K562 (cell line): ENCODE measurements around the gene USP48. TPM values are rescaled to one million over a fixed set of nuclear protein-coding genes. Genes with fewer than 3 reads are reported as not detected.

ENCODE experiments used
- ARID1B ChIP-seq: fragments of 450-650 bp; IDR thresholded peaks from 2 replicates; pipeline ENCODE4 v1.6.1; 2016; ENCODE audit warnings: antibody characterized with exemption, mild to moderate bottlenecking, inconsistent platforms
- ARID2 ChIP-seq: fragments of 450-650 bp; IDR thresholded peaks from 2 replicates; pipeline ENCODE4 v1.6.1; 2017; ENCODE audit warnings: antibody characterized with exemption, mild to moderate bottlenecking
- CBX3 ChIP-seq, 2 experiments: IDR thresholded peaks; 1 replicate in 1 of 2; 2 replicates in 1 of 2; pipeline ENCODE4 v1.6.1; 2012; ENCODE audit warnings: inconsistent platforms in 2 of 2, low read length in 2 of 2, borderline replicate concordance in 1 of 2, control low read depth in 1 of 2
- CSDE1 ChIP-seq, 2 experiments: fragments of 450-650 bp; IDR thresholded peaks; 2 replicates each; pipeline ENCODE4 v1.6.1; 2016; ENCODE audit warnings: mild to moderate bottlenecking in 1 of 2
- GABPB1 ChIP-seq: sonication (generic); formaldehyde crosslinking; IDR thresholded peaks from 2 replicates; pipeline ENCODE4 v1.8.0; 2022; ENCODE audit warnings: mild to moderate bottlenecking, missing genetic modification reagents
- NR2F6 ChIP-seq: fragments of 450-650 bp; formaldehyde crosslinking; IDR thresholded peaks from 2 replicates; pipeline ENCODE4 v1.4.0; 2020; ENCODE audit warnings: mild to moderate bottlenecking
- SMARCC2 ChIP-seq: fragments of 450-650 bp; IDR thresholded peaks from 2 replicates; pipeline ENCODE4 v1.6.1; 2017; ENCODE audit warnings: antibody characterized with exemption, moderate library complexity, mild to moderate bottlenecking, low read depth
- STAT5A ChIP-seq: IDR thresholded peaks from 2 replicates; pipeline ENCODE4 v1.6.1; 2012; ENCODE audit warnings: low read length, inconsistent platforms, borderline replicate concordance
- TBP ChIP-seq: optimal IDR thresholded peaks from 2 replicates; pipeline ENCODE3; 2011; ENCODE audit warnings: low read depth, low read length, improper control_type of control experiment
- TOE1 ChIP-seq, 2 experiments: fragments of 450-650 bp in 1 of 2; sonication (generic) in 1 of 2; formaldehyde crosslinking in 1 of 2; IDR thresholded peaks; 2 replicates each; pipeline versions ENCODE4 v1.7.1 to v1.8.0; 2016 to 2022; ENCODE audit warnings: borderline replicate concordance in 2 of 2, mild to moderate bottlenecking in 2 of 2, antibody characterized with exemption in 1 of 2, inconsistent platforms in 1 of 2, low read depth in 1 of 2, missing genetic modification reagents in 1 of 2, moderate library complexity in 1 of 2
- TRIM25 ChIP-seq: fragments of 450-650 bp; IDR thresholded peaks from 2 replicates; pipeline ENCODE4 v1.7.0; 2016; ENCODE audit warnings: borderline replicate concordance
- ZNF146 ChIP-seq: IDR thresholded peaks from one replicate; pipeline ENCODE4 v1.6.1; 2018; ENCODE audit warnings: missing compliant biosample characterization; ENCODE audit not compliant: unreplicated experiment
- ZNF407 ChIP-seq: fragments of 450-650 bp; IDR thresholded peaks from 2 replicates; pipeline ENCODE4 v1.6.1; 2016; ENCODE audit warnings: low read depth
- ZNF512 ChIP-seq: IDR thresholded peaks from 2 replicates; pipeline ENCODE4 v1.6.1; 2016; ENCODE audit warnings: missing genetic modification characterization, missing compliant biosample characterization
- polyA plus RNA-seq, 8 experiments: library from polyadenylated mRNA; depleted of rRNA in 4 of 8; stranded (reverse) in 5 of 8; unstranded in 3 of 8; fragments of >200 nt; fragmentation: Nextera tagmentation in 2 of 8; fragmentation: Illumina TruSeq in 1 of 8; extraction: Ambion mirVana in 2 of 8; extraction: Trizol in 1 of 8; gene quantifications; 2 replicates each; pipeline versions ENCODE4 v1.2.1 to v1.2.3, GENCODE V29; 2011 to 2014; ENCODE audit warnings: inconsistent platforms in 1 of 8, missing spikeins in 1 of 8
- total RNA-seq, 7 experiments: library from RNA; depleted of rRNA in 6 of 7; stranded (reverse); fragments of >200 nt in 6 of 7; fragmentation: Illumina TruSeq in 2 of 7; extraction: Trizol in 2 of 7; gene quantifications; 2 replicates each; pipeline versions ENCODE4 v1.2.1 to v1.2.3, GENCODE V29; 2011 to 2021; ENCODE audit warnings: low replicate concordance in 1 of 7

USP48 gene
- total and polyA plus RNA-seq, 9 of the 15 experiments (the other 6 are each of a cell fraction or from before 2014, with no cell fraction given), result 23.3 to 123 (median 106) TPM

- peak; percentile 85 for TF ChIP-seq ARID1B
- no peak for TF ChIP-seq TOE1 (IDR thresholded peaks at IDR 0.05; ENCODE audit: borderline replicate concordance)
- no peak for TF ChIP-seq TOE1 (CRISPR knock-in tag; IDR thresholded peaks at IDR 0.05; ENCODE audit: borderline replicate concordance, low read depth)
- TF ChIP-seq STAT5A, result peak; percentile 70; the same call in 1 of the 2 replicates
- no peak for TF ChIP-seq NR2F6
- TF ChIP-seq ARID2, result no peak
- no peak for TF ChIP-seq ZNF512 (tag)
- TF ChIP-seq SMARCC2, result peak; percentile 38; the same call in 1 of the 2 replicates
- no peak for TF ChIP-seq CSDE1 (IDR thresholded peaks at IDR 0.05)
- TF ChIP-seq TRIM25, result no peak
- TF ChIP-seq CBX3 (IDR thresholded peaks at IDR 0.05; ENCODE audit: borderline replicate concordance in 1 of 2, low read length in 2 of 2), result no peak
- no peak for TF ChIP-seq ZNF146
- no peak for TF ChIP-seq ZNF407
- TF ChIP-seq TBP, result peak; percentile 51
- TF ChIP-seq GABPB1 (CRISPR knock-in tag), result no peak; the same call in 1 of the 2 replicates
Measured at GRCh38 chr1:21687081-21687529, 95.8 kb downstream of the USP48 start (continued).
